ENCODE measurements around the gene AHNAK2.

- no peak for TF ChIP-seq CTCF (IDR thresholded peaks at IDR 0.05)
- TF ChIP-seq POLR2A (IDR thresholded peaks at IDR 0.05): no peak
Measured at GRCh38 chr14:104970231-104971068, 7.7 kb downstream of the AHNAK2 start.

All from ovary (tissue), 3 donors.